Measurements from ENCODE around the gene CTRB1.

- TF ChIP-seq EZH2 (IDR thresholded peaks at IDR 0.05; ENCODE audit: insufficient read depth, poor library complexity, severe bottlenecking) (no peak), EZH2phosphoT487 (IDR thresholded peaks at IDR 0.05; ENCODE audit: insufficient read depth, low read depth) (no peak)
These were observed 10.5 kb upstream of the CTRB1 start for GRCh38 chr16:75208242-75208825.

Data from GM23248 (cell line).